WI38 (cell line): Measurements from ENCODE around the gene PEX10.

Experiments used
- H3K4me3 ChIP-seq: 2 replicates; pipeline ENCODE4 v1.5.1; 2011; ENCODE audit warnings: low read depth, mild to moderate bottlenecking, control low read depth, low read length
- TF ChIP-seq, protein P1 (sequence below): IDR thresholded peaks from 2 replicates; pipeline ENCODE4 v1.5.1; 2012; ENCODE audit warnings: low read depth, mild to moderate bottlenecking, control low read depth, low read length

The PEX10 gene

DNA sequence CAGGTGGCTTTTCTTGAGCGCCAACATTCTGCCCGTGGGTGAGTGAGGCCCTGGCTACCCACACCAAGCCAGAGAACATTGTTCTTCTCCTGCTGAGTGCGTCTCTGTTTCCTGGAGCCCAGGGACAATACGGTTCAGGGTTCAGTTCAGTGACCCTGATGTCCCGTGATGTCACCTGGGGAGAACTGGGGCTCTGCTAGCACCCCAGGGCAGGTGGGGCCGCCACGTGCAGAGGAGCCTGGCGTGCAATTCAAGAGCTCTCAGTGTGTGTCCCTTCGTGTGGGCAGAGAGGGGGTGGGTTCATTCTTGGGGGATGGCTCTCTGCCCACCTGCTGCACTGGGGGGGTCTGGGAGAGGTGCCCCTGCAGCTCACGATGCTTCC, 18.2 kb upstream of the PEX10 start:
- H3K4me3 ChIP-seq: no peak overlapping the region
- TF ChIP-seq, protein P1, sequence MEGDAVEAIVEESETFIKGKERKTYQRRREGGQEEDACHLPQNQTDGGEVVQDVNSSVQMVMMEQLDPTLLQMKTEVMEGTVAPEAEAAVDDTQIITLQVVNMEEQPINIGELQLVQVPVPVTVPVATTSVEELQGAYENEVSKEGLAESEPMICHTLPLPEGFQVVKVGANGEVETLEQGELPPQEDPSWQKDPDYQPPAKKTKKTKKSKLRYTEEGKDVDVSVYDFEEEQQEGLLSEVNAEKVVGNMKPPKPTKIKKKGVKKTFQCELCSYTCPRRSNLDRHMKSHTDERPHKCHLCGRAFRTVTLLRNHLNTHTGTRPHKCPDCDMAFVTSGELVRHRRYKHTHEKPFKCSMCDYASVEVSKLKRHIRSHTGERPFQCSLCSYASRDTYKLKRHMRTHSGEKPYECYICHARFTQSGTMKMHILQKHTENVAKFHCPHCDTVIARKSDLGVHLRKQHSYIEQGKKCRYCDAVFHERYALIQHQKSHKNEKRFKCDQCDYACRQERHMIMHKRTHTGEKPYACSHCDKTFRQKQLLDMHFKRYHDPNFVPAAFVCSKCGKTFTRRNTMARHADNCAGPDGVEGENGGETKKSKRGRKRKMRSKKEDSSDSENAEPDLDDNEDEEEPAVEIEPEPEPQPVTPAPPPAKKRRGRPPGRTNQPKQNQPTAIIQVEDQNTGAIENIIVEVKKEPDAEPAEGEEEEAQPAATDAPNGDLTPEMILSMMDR: no peak

DNA sequence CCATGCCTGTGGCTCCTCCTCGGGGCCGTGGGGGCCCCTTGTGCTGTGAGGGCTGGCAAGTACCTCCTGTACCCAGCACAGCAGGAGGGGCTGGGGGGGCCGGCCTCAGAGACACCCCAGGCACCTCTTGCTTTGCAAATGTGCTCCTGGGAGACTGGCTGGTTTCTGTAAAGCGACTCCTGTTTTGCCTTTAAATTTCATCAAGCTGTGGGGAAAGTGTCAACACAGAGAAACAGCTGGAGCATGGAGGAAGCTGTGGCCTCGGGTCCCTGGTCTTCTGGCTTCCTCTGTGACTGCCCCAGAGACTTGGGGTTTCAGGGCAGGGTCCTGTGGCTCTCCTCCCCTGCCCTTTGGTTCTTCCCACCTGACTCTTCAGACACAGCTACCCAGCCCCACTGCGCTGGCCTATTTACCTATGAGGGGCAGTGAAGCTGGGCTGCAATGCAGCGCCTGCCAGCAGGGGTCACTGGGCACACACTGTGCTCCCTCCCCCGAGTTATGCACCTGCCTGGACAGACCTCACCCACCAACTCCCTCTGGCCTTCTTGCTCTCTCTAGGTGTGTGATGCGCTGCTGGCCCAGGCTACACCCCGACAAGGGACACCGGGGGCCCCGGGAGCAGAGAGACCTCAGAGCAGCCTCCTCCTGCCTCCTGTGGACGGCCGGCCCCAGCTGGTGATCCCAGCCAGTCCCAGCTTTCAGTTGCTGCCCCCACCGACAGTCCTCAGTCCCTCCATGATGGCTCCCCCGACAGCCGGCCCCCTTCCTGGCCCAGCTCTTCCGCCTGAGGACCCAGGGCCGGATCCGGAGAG, 17.6 kb upstream of the PEX10 start:
- TF ChIP-seq, protein P1: peak; percentile 53
- no peak overlapping the region for H3K4me3 ChIP-seq

DNA sequence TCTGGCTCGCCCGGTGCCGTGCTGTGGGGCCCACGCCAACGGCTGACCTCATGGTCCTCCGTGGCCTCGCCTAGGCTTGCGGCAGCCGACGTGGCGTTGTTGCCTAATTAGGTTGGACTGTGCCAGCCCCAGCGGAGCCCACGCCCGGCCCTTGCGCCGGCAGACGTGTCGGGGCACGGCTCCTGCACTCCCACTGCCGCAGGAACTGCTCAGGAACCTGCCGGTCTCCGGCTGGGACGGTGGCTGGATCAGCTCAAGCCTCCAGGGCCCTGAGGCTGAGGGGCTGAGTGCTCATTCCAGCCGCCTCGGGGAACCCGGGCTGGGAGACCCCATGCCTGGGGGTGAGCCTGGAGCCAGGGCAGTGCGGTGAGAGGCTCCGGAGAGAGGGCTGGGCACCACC, 16.1 kb upstream of the PEX10 start:
- TF ChIP-seq, protein P1: no peak
- no peak overlapping the region for H3K4me3 ChIP-seq

DNA sequence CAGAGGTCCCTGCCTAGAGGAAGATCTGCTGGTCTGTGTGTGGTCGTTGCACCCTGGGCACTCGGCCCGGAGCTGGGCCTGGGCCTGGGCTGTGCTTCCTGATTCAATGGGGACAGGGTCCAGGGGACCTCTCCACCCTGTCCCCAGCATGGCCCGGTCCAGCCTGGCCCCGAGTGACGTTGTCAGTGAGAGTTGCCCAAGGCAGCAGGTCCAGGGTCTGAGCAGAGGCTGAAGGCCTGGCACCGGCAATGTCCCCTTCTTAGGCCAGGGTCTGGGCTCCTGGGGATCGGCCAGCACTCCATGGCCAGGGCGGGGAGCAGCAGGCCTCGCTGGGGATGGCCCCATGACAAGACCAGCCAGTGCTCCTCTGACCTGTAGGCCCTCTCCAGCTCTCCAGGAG, 15.6 kb upstream of the PEX10 start:
- no peak overlapping the region for H3K4me3 ChIP-seq
- TF ChIP-seq, protein P1: no peak

DNA sequence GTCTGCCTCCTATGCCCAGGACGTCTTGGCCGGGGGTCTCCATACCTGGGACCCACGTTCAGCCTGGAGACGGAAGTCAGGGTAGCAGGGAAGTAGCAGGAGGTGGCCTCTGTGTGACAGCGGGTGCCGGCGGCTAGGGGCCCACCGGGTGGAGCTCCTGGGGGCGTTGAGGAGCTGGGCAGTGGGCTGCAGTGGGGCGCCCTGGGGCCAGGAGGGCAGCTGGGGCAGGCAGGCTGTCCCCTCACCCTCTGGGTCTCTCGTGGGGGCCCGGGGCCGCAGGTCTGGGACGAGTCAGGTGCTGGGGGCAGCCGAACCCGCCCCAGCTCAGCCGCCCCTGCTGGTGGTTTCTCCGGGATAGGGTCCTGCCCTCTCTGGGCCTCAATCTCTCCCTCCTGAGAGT, 14.7 kb upstream of the PEX10 start:
- no peak overlapping the region for H3K4me3 ChIP-seq
- TF ChIP-seq, protein P1: no peak

DNA sequence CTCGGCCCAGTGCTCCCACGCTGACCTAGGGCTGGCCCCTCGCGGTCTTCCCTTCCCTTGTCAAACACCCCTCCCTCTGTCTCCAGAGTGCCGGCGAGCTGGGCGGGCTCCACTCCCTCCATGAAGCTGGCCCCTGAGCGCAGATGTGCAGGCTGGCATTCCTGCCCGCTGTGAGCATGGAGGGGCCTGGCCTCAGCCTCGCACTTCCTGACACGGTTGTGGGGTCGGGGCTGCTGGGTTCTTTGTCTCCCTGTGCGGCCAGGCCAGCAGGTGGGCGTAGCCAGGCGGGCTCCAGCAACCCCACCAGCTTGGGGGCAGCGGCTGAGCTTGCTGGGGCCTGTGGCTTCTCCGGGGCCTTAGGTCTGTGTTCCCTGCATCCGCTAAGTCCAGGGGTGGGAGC, 14.2 kb upstream of the PEX10 start:
- H3K4me3 ChIP-seq: no peak overlapping the region
- TF ChIP-seq, protein P1: no peak

DNA sequence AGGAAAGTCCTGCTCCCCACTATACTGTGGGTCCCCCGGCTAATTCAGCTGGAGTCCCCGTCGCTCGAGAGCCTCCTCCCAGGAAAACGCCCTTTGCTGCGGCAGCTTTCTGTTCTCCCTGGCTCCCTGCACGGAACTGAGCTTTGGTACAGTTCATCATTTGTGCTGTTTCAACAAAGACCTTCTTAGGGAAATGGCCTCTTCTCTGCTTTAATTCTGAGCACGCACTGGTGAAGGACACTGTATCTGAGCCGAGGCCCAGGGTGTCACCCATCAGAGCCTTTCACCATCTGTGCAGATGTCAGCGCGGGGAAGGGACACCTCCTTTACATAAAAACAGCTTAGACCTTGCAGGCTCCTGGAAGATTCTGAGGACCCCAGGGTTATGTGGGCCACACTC, 13.5 kb upstream of the PEX10 start:
- no peak overlapping the region for H3K4me3 ChIP-seq
- TF ChIP-seq, protein P1: no peak
